HL-60 (cell line): ENCODE measurements around the gene SORL1.

Experiments
- DNase-seq, 2 experiments: peaks; one replicate each; pipeline ENCODE4 v3.0.0-alpha.2; 2010 to 2020; ENCODE audit warnings: low read depth in 1 of 2, low spot score in 1 of 2
- H3K27ac ChIP-seq: fragments of 250-450 bp; sonication (Bioruptor Pico); replicated peaks from 2 replicates; pipeline ENCODE4 v1.5.1; 2020; ENCODE audit warnings: mild to moderate bottlenecking, moderate library complexity
- H3K27me3 ChIP-seq: fragments of 250-450 bp; sonication (Bioruptor Pico); 2 replicates; pipeline ENCODE4 v1.5.1; 2021; ENCODE audit warnings: mild to moderate bottlenecking, moderate library complexity; ENCODE audit not compliant: insufficient read depth, poor library complexity, severe bottlenecking
- H3K4me3 ChIP-seq: replicated peaks from 2 replicates; pipeline ENCODE4 v1.5.1; 2011; ENCODE audit warnings: mild to moderate bottlenecking, control low read depth, low read length; ENCODE audit not compliant: insufficient read depth
- CTCF ChIP-seq: IDR thresholded peaks from one replicate; pipeline ENCODE4 v1.5.1; 2011; ENCODE audit warnings: low read length, control low read depth, inconsistent platforms; ENCODE audit not compliant: insufficient read depth
- GABPA ChIP-seq: IDR thresholded peaks from 2 replicates; pipeline ENCODE4 v1.6.1; 2012; ENCODE audit warnings: low read depth
- POLR2AphosphoS5 ChIP-seq: IDR thresholded peaks from 2 replicates; pipeline ENCODE4 v1.6.1; 2012; ENCODE audit warnings: low read depth
- REST ChIP-seq: IDR thresholded peaks from 2 replicates; pipeline ENCODE4 v1.6.1; 2012; ENCODE audit warnings: low read depth; ENCODE audit not compliant: insufficient replicate concordance
- SPI1 ChIP-seq: IDR thresholded peaks from 2 replicates; pipeline ENCODE4 v1.6.1; 2012; ENCODE audit warnings: low read depth, mild to moderate bottlenecking, borderline replicate concordance

SORL1 gene

GRCh38 chr11:121576531-121576930, 124.4 kb downstream of the SORL1 start:
- Histone ChIP-seq H3K4me3 (no peak overlapping the region), H3K27me3 (no peaks in the 10 kb centered on the region), H3K27ac (no peak overlapping the region; the same call in 1 of the 2 replicates)
- DNase-seq: no peak
- TF ChIP-seq SPI1 (no peak), CTCF (no peak), REST (no peak), POLR2AphosphoS5 (no peak), GABPA (no peak)

GRCh38 chr11:121577106-121577848, 125.2 kb downstream of the SORL1 start:
- Histone ChIP-seq H3K27me3 (no peaks in the 10 kb centered on the region), H3K27ac (peak overlapping the region; percentile 83), H3K4me3 (no peak overlapping the region)
- TF ChIP-seq CTCF (no peak), SPI1 (no peak), POLR2AphosphoS5 (no peak), GABPA (no peak), REST (no peak)
- no peak for DNase-seq

DNA sequence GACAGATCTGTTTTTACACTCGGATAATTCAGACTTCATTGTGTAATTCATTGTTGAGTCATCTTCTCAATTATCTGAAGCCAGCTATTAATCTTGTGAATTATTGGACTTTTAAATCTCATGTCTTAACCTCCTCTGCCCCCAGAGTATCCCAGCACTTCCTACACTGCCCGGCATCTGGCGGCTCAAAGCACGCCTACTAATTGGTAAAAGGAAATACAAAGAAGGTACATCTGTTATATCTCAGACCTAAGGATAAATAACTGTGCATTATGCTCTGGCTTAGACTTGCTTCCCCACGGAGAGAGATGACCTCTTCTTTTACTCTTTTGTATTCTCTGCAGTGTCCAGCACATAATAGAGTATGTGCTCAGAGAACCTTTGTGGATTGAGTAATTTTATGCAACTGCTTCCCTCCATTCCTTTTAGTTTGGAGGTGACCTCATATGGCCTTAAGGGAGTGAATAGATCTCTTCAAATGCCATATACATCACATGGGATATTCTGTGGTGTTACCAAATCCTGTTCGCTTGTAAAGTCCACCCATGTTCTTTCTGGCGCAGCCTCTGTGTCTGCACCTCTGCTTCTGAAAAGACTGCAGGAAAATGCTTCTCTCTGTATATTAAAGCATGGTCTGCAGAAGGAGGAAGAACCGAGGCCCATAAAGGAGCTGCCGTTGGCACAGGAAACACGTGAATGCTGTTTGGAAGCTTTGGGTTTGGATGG, 126.3 kb downstream of the SORL1 start:
- H3K4me3 ChIP-seq: no peak overlapping the region
- peak; percentile 76 to 77 for DNase-seq
- H3K27me3 ChIP-seq: no peaks in the 10 kb centered on the region

More for the DNA sequence above, 126.3 kb downstream of the SORL1 start:
- peak overlapping the region; percentile 83 for H3K27ac ChIP-seq
- no peak for TF ChIP-seq CTCF
- TF ChIP-seq GABPA: 0 out of 2 replicates have a peak, but pooled peaks have one; percentile 17
